Subcutaneous abdominal adipose tissue (tissue), 5 donors: ENCODE results near the gene RAE1.

Source experiments
- H3K27ac ChIP-seq: one replicate; pipeline ENCODE4 v1.7.0; 2013; ENCODE audit warnings: low read depth, mild to moderate bottlenecking, inconsistent platforms, low read length, moderate library complexity
- H3K27me3 ChIP-seq, 5 donors: one replicate each; pipeline ENCODE4 v1.7.0; 2013; ENCODE audit warnings: low read length in 5 of 5, inconsistent platforms in 1 of 5; ENCODE audit not compliant: control insufficient read depth in 5 of 5, insufficient read depth in 4 of 5
- H3K36me3 ChIP-seq, 5 donors: one replicate each; pipeline ENCODE4 v1.7.0; 2013; ENCODE audit warnings: low read length in 5 of 5; ENCODE audit not compliant: control insufficient read depth in 5 of 5, insufficient read depth in 5 of 5
- H3K4me1 ChIP-seq, 5 donors: one replicate each; pipeline ENCODE4 v1.7.0; 2013; ENCODE audit warnings: low read length in 5 of 5, mild to moderate bottlenecking in 3 of 5, moderate library complexity in 1 of 5; ENCODE audit not compliant: control insufficient read depth in 5 of 5, insufficient read depth in 5 of 5
- H3K4me3 ChIP-seq, 5 donors: one replicate each; pipeline ENCODE4 v1.7.0; 2013; ENCODE audit warnings: low read length in 5 of 5, low read depth in 1 of 5
- H3K9ac ChIP-seq, 5 donors: one replicate each; pipeline ENCODE4 v1.7.0; 2013; ENCODE audit warnings: low read length in 5 of 5, mild to moderate bottlenecking in 4 of 5, moderate library complexity in 3 of 5
- H3K9me3 ChIP-seq, 5 donors: one replicate each; pipeline ENCODE4 v1.7.0; 2013; ENCODE audit warnings: low read length in 5 of 5; ENCODE audit not compliant: control insufficient read depth in 5 of 5
- donor health status: healthy.
- donor health status: healthy.
- donor health status: healthy.
- donor health status: healthy.
- donor health status: healthy.

RAE1 gene

GRCh38 chr20:57370316-57370715 lies 19.3 kb downstream of the RAE1 start:
- H3K36me3 ChIP-seq: peaks cover 49 to 99% (median 94%) of the 10 kb centered on the region in 5 donors
- H3K27me3 ChIP-seq: no peaks in the 10 kb centered on the region
- H3K9ac ChIP-seq: no peak overlapping the region
- no peak overlapping the region for H3K4me3 ChIP-seq
- H3K27ac ChIP-seq: no peak overlapping the region
- H3K9me3 ChIP-seq: no peaks in the 10 kb centered on the region
- H3K4me1 ChIP-seq: peaks cover 1 to 14% (median 13%) of the 10 kb centered on the region in 5 donors

DNA sequence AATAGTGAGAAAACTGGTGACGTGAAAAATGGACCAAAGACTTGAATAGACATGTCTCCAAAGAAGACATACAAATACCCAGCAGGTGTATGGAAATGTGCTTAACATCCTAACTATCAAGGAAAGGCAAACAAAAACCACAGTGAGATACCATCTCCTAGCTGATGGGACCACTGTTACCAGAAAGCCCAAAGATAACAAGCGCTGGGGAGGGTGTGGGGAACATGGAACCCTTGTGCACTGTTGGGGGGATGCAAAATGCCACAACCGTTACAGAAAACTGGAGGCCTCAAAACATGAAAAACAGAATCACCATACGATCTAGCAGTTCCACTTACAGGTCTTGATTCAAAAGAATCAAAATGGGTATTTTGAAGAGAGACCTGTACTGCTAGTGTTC lies 20.3 kb downstream of the RAE1 start:
- H3K27ac ChIP-seq: no peak overlapping the region
- no peaks in the 10 kb centered on the region for H3K9me3 ChIP-seq
- peaks cover 41 to 98% (median 94%) of the 10 kb centered on the region in 5 donors for H3K36me3 ChIP-seq
- H3K9ac ChIP-seq: no peak overlapping the region
- H3K27me3 ChIP-seq: no peaks in the 10 kb centered on the region
- H3K4me3 ChIP-seq: no peak overlapping the region
- H3K4me1 ChIP-seq: peaks cover 1 to 21% (median 20%) of the 10 kb centered on the region in 5 donors

GRCh38 chr20:57372157-57372556 lies 21.1 kb downstream of the RAE1 start:
- Histone ChIP-seq H3K9ac (no peak overlapping the region), H3K9me3 (no peaks in the 10 kb centered on the region), H3K27me3 (no peaks in the 10 kb centered on the region), H3K4me1 (peaks cover 1 to 21% (median 20%) of the 10 kb centered on the region in 5 donors), H3K27ac (no peak overlapping the region), H3K4me3 (no peak overlapping the region), H3K36me3 (peaks cover 34 to 96% (median 92%) of the 10 kb centered on the region in 5 donors)

DNA sequence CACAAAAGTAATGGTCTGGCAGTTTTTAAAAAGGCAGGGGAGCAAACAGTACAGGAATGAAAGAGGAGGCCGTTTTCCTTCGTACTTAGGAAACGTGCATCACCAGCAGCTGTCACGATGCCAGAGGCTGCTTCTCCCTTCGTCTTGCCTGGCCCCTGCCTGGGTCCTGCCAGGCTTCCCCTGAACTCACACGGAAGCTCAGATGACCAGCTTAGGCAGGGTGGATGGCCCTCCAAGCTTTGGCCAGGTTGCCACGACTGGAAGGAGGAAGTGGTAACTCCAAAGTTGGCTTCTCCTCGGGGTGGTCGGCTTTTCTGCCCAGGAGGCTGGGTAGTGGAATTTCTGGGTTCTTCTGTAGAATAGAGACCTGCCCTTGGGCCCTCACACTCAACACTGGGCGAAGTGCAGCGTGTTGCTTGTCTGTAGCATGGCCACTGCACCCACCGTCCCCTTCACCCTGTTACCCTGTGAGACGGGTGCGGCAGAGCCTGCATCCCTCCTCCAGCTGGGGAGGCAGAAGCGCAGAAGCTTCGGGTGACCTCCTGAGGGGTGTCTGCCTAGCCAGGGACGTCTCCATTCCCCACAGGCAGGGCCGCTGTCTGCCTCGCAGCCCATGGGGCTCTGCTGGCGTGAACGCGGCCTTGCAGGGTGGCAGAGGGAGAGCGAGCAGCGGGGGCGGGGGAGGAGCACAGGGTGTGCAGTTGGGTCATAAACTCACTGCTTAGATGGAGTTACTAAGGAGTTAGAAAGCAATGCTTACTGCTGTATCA lies 21.7 kb downstream of the RAE1 start:
- Histone ChIP-seq H3K27me3 (no peaks in the 10 kb centered on the region), H3K9ac (no peak overlapping the region), H3K4me1 (peaks cover 1 to 21% (median 20%) of the 10 kb centered on the region in 5 donors), H3K9me3 (no peaks in the 10 kb centered on the region), H3K4me3 (no peak overlapping the region), H3K27ac (no peak overlapping the region), H3K36me3 (peaks cover 36 to 96% (median 92%) of the 10 kb centered on the region in 5 donors)

DNA sequence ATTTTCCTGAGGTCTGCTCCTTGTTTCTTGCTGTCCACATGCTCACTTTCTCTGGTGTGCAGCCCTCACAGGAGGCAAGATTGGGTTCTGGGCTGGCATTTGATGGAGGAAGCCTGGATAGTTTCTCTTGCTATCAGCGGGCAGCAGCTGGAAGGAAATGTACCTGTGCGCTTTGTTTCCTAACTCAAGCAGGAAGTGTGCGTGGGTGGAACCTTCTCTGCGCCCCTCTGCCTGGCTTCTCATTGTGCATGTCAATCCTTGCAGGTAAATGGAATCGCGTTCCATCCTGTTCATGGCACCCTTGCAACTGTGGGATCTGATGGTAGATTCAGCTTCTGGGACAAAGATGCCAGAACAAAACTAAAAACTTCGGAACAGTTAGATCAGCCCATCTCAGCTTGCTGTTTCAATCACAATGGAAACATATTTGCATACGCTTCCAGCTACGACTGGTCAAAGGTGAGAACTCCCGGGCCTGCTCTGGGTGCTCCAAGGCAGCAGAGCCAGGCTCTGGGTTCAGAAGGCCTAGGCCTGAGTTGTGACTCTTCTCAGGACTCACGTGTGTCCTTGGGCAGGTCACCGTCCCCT lies 23.4 kb downstream of the RAE1 start:
- Histone ChIP-seq H3K27ac (no peak overlapping the region), H3K27me3 (no peaks in the 10 kb centered on the region), H3K9ac (peak overlapping the region in 1 of 5 donors; percentile 18), H3K36me3 (peaks cover 22 to 92% (median 85%) of the 10 kb centered on the region in 5 donors), H3K4me1 (peaks cover 1 to 21% (median 20%) of the 10 kb centered on the region in 5 donors), H3K9me3 (no peaks in the 10 kb centered on the region), H3K4me3 (peak overlapping the region in 1 of 5 donors; percentile 16)

GRCh38 chr20:57374931-57375651 lies 24.0 kb downstream of the RAE1 start:
- no peaks in the 10 kb centered on the region for H3K27me3 ChIP-seq
- peak overlapping the region; percentile 67 for H3K27ac ChIP-seq
- H3K4me1 ChIP-seq: peaks cover 1 to 21% (median 20%) of the 10 kb centered on the region in 5 donors
- no peaks in the 10 kb centered on the region for H3K9me3 ChIP-seq
- peak overlapping the region in 2 of 5 donors; percentile 11 to 25 for H3K4me3 ChIP-seq
- H3K36me3 ChIP-seq: peaks cover 21 to 89% (median 79%) of the 10 kb centered on the region in 5 donors
- peak overlapping the region in 4 of 5 donors; percentile 30 to 35 (median 35) for H3K9ac ChIP-seq

DNA sequence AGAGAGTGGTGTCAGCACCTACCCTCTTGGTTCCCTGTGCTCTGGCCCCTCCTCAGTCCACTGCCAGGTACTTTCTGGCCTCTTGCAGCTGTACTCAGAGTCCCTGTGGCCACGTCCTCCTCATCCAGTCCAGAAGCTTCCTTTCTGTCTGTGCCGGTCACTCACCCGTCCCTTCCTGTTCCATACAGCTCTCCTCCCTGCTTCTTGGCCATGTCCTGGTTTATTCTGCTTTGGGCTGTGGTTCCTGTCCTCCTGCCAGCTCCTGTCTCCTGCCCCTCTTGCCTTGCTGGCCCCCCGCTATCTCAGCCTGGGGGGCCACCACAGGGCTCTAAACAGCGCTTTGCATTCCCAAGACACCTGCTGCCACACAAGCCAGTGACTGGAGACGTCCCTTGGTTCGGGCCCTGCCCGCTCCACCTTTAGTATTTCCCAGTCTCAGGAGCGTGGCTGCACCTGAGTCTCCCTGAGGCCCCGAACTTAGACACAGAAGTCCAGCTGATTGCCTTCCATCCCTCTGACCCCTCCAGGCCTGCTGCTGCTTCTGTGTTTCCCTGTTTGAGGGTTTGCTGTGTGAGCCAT lies 24.7 kb downstream of the RAE1 start:
- peak overlapping the region; percentile 67 for H3K27ac ChIP-seq
- H3K9ac ChIP-seq: peak overlapping the region in 3 of 5 donors; percentile 30 to 35 (median 35)
- H3K36me3 ChIP-seq: peaks cover 18 to 89% (median 79%) of the 10 kb centered on the region in 5 donors
- peaks cover 1 to 21% (median 20%) of the 10 kb centered on the region in 5 donors for H3K4me1 ChIP-seq
- no peaks in the 10 kb centered on the region for H3K27me3 ChIP-seq
- peak overlapping the region in 2 of 5 donors; percentile 3 to 5 for H3K4me3 ChIP-seq
- no peaks in the 10 kb centered on the region for H3K9me3 ChIP-seq

DNA sequence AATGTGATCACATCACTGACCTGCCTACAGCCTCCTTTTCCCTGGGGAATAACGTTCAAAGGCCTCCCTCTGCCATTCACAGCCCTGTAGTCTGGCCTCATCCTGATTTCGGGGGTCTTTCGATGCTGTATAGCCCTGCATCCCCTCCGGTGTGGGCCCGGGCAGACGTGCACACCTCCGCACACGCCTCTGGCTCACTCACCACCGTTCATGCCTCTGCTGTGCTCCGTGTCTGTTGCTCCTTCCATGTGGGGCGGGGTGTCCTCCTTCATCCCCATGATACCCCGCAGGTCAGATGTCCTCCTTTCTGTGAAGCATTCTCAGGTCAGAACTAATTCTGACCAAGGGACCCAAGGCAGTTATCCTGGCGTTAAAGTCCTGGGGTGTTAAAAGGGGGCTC lies 26.3 kb downstream of the RAE1 start:
- Histone ChIP-seq H3K27me3 (no peaks in the 10 kb centered on the region), H3K9ac (no peak overlapping the region), H3K4me1 (peaks cover 1 to 21% (median 20%) of the 10 kb centered on the region in 5 donors), H3K4me3 (no peak overlapping the region), H3K27ac (no peak overlapping the region), H3K36me3 (peaks cover 8 to 74% (median 66%) of the 10 kb centered on the region in 5 donors), H3K9me3 (no peaks in the 10 kb centered on the region)

- Histone ChIP-seq H3K27ac (no peak overlapping the region), H3K9ac (no peak overlapping the region), H3K36me3 (peaks cover 8 to 70% (median 59%) of the 10 kb centered on the region in 5 donors), H3K9me3 (no peaks in the 10 kb centered on the region), H3K4me3 (no peak overlapping the region), H3K4me1 (peaks cover 1 to 21% (median 20%) of the 10 kb centered on the region in 5 donors), H3K27me3 (no peaks in the 10 kb centered on the region)
Observed at GRCh38 chr20:57378107-57378506, 27.1 kb downstream of the RAE1 start.
